ENCODE data around the gene ZNF547. TPM values are rescaled to one million over a fixed set of nuclear protein-coding genes. Genes with fewer than 3 reads are reported as not detected.

ZNF547 gene
- total and polyA plus RNA-seq, 2 of the 8 experiments (the other 6 are each of a cell fraction or from before 2014, with no cell fraction given) = 1.1 to 2.1 TPM

GRCh38 chr19:57320180-57321084, 42.9 kb upstream of the ZNF547 start, which contains the start of gene ZNF543:
Gene ZNF543 (plus strand): TSS chr19:57320472. CDS start chr19:57320854, 382 bp downstream.
- 2% methylated on average over 66 of the region's 71 CpGs; no CpG with 5 or more reads in 1 of the 2 experiments for WGBS, 2 experiments (ENCODE audit: extremely low coverage in 1 of 2, insufficient coverage in 1 of 2, insufficient read length in 1 of 2, insufficient replicate concordance in 2 of 2, low coverage in 1 of 2, low lambda C conversion rate in 2 of 2, missing lambda C conversion rate in 1 of 2)
- H3K4me3 ChIP-seq (ENCODE audit: extremely low read depth in 1 of 4, insufficient read depth in 2 of 4, low read depth in 3 of 4, low read length in 4 of 4) = peak within 1 kb of the TSS; percentile 81 to 90 (median 87)
- peak within 1 kb of the TSS; percentile 58 for H4K5ac ChIP-seq (ENCODE audit: insufficient read length, low read depth, low read length)
- no peak within 1 kb of the TSS for H3K14ac ChIP-seq (ENCODE audit: insufficient read length)
- H2BK15ac ChIP-seq (ENCODE audit: low read length) = no peak within 1 kb of the TSS
- peak within 1 kb of the TSS; percentile 78 for H3K27ac ChIP-seq (ENCODE audit: low read depth, low read length)
- H3K9ac ChIP-seq (replicated peaks in 1 of 4; ENCODE audit: extremely low read depth in 1 of 4, low read depth in 3 of 4, low read length in 3 of 4) = peak within 1 kb of the TSS; percentile 81 to 83 (median 82)
- H3K36me3 ChIP-seq (ENCODE audit: control insufficient read depth in 2 of 4, insufficient read depth in 4 of 4, low read length in 3 of 4) = peaks cover 5 to 18% (median 13%) of the 10 kb centered on the region in 4 experiments; a peak in 6 of 8 replicates
- H2BK5ac ChIP-seq (ENCODE audit: low read depth, low read length) = no peak within 1 kb of the TSS; the same call in 1 of the 2 replicates
- H3K79me2 ChIP-seq (ENCODE audit: control insufficient read depth in 1 of 2, insufficient read depth in 2 of 2, low read length in 2 of 2) = peaks cover 11 to 29% of the 10 kb centered on the region in 2 experiments
- H3K4me1 ChIP-seq (replicated peaks in 1 of 4; ENCODE audit: control insufficient read depth in 3 of 4, insufficient read depth in 4 of 4, low read length in 3 of 4) = peaks cover 0 to 2% (median under 1%) of the 10 kb centered on the region in 4 experiments; a peak in 3 of 7 replicates
- peak within 1 kb of the TSS; percentile 87 to 89 for H3K4me2 ChIP-seq (ENCODE audit: insufficient read depth in 1 of 2, low read depth in 2 of 2, low read length in 2 of 2)
- no peak within 1 kb of the TSS for H3K18ac ChIP-seq (ENCODE audit: extremely low read depth, low read length)
- H2BK20ac ChIP-seq (ENCODE audit: low read length) = no peak within 1 kb of the TSS
- no peak within 1 kb of the TSS for H3K23ac ChIP-seq (ENCODE audit: insufficient read length)
- H2BK120ac ChIP-seq (replicated peaks; ENCODE audit: low read depth, low read length) = no peak within 1 kb of the TSS
- H2AFZ ChIP-seq (ENCODE audit: low read length) = peak within 1 kb of the TSS; percentile 22; the same call in 1 of the 2 replicates
- H3K56ac ChIP-seq (replicated peaks; ENCODE audit: insufficient read length, low read depth, low read length) = no peak within 1 kb of the TSS
- H3K27me3 ChIP-seq (replicated peaks in 1 of 4; ENCODE audit: control insufficient read depth in 3 of 4, extremely low read depth in 1 of 4, insufficient read depth in 3 of 4, low read length in 3 of 4) = no peaks in the 10 kb centered on the region; a peak in 3 of 7 replicates
- POLR2A ChIA-PET (ENCODE audit: partially characterized antibody) = interaction anchor here (0.8 to 1.6 kb wide), 6 partner anchors 9 to 111 kb away, joined by 3 to 5 read pairs (median 4); no protein-coding TSS in a partner anchor
- no peak within 1 kb of the TSS for H2BK12ac ChIP-seq (ENCODE audit: low read depth, low read length)
- peaks cover 7% of the 10 kb centered on the region for H3K23me2 ChIP-seq (ENCODE audit: low read depth, low read length)
- FAIRE-seq (peak; percentile 66), DNase-seq (ENCODE audit: low read depth in 1 of 2, low spot score in 2 of 2) (peak; percentile 80 to 96)
- CTCF ChIA-PET (ENCODE audit: partially characterized antibody) = interaction anchor here (1.5 kb wide), 1 partner anchor 11 kb away, joined by 3 read pairs; no protein-coding TSS in a partner anchor
- no peak within 1 kb of the TSS for H3K4ac ChIP-seq (replicated peaks; ENCODE audit: insufficient read length, low read depth, low read length)
- H4K8ac ChIP-seq (ENCODE audit: extremely low read depth, insufficient read depth, low read length) = peak within 1 kb of the TSS; percentile 90; the same call in 1 of the 2 replicates
- peaks cover 12% of the 10 kb centered on the region for H3K79me1 ChIP-seq (ENCODE audit: low read depth, low read length)
- no peak within 1 kb of the TSS for H4K91ac ChIP-seq (replicated peaks; ENCODE audit: insufficient read length, low read length)
- H2AK5ac ChIP-seq (ENCODE audit: low read depth, low read length) = no peak within 1 kb of the TSS
- peaks cover 0 to 7% of the 10 kb centered on the region in 2 experiments for H4K20me1 ChIP-seq (replicated peaks in 1 of 2; ENCODE audit: control insufficient read depth in 1 of 2, insufficient read depth in 2 of 2, low read length in 2 of 2)
- H3K9me3 ChIP-seq (ENCODE audit: insufficient read depth in 2 of 2, low read depth in 1 of 2, low read length in 1 of 2) = no peaks in the 10 kb centered on the region
- TF ChIP-seq KDM4A (IDR thresholded peaks at IDR 0.05; ENCODE audit: low read depth, low read length, severe bottlenecking) (peak; percentile 82), SRF (IDR thresholded peaks at IDR 0.05; ENCODE audit: low read depth, low read length) (no peak), JUND (IDR thresholded peaks at IDR 0.05; ENCODE audit: low read length) (peak; percentile 94), KDM5A (IDR thresholded peaks at IDR 0.05; ENCODE audit: low read length) (peak; percentile 53; the same call in 1 of the 2 replicates), MAX (IDR thresholded peaks at IDR 0.05) (no peak), SP2 (IDR thresholded peaks at IDR 0.05; ENCODE audit: low read length) (peak; percentile 24; the same call in 1 of the 2 replicates), POLR2A (IDR thresholded peaks at IDR 0.05; ENCODE audit: control extremely low read depth in 1 of 2, low read depth in 2 of 2, low read length in 2 of 2) (peak; percentile 80 to 93), POLR2AphosphoS5 (IDR thresholded peaks at IDR 0.05; ENCODE audit: low read depth, low read length) (peak; percentile 89), RAD21 (IDR thresholded peaks at IDR 0.05 in 1 of 2, conservative IDR thresholded peaks at IDR 0.05 in 1 of 2; ENCODE audit: low read depth in 2 of 2, low read length in 2 of 2) (no peak), CHD1 (IDR thresholded peaks at IDR 0.05; ENCODE audit: low read depth, low read length) (no peak), POU5F1 (IDR thresholded peaks at IDR 0.05; ENCODE audit: low read depth, low read length) (no peak)

All from H1 (cell line).